Measurements from ENCODE around the gene IDS.
"Not testable (repeated sequence)": the region's sequence is repeated elsewhere in the genome, so short reads cannot be mapped to it uniquely, and the experiment has no call there.

IDS gene

DNA sequence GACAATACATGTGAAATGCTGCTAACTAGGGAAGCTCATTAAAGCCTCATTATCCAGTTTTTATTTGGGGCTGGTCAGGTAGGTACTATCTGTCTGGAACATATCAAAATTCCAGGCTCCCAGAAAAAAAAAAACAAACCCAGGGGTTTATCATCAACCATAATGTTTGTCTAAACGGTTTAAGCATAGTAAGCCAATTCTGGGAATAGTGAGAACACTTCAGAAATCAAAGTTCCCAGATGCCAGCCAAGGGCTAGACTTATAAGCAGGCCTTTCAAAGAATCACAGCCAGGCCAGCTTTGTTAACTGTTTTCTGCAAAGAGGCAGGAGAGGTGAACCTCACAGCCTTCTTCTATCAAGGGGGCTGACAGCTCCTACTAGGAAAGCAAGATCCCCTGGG is 8.1 kb downstream of the IDS start:
- DNase-seq, result no peak

- no peak for DNase-seq
Observed at GRCh38 chrX:149495573-149496071, 9.5 kb downstream of the IDS start.

DNA sequence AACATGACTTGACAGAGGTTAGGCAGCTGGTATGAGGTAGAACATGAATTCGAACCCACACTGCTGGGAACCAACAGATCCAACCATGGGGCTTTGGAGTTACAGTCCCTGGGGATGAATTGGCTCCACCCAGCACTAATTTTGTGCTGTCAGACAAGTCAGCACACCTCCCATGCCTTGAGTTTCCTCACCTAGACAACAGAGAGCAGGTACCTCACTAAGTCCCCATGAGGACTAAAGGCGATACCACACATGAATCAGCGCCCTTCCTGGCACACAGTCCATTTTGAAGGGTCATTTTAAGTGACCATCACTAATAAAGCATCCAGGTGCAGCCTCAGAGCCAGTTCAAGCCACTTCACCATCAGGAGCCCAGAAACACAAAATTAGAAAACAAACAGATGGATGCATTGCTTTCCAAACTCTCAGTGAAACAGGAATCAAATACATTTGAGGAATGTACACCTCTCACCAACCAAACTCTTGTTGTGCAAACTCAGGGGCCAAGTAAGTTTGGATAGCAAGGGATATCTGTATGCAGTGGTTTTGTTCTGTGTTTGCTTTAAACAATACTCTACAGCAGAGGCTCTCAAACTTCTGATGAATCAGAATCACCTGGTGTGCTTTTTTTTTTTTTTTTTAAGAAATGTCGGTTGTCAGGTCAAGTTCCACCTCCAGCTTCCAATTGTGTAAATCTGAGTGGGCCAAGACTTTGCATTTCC is 10.1 kb downstream of the IDS start:
- DNase-seq, result no peak

- no peak for DNase-seq
Observed at GRCh38 chrX:149493567-149494562, 11.2 kb downstream of the IDS start.

- DNase-seq, result peak; percentile 25
Observed at GRCh38 chrX:149491812-149492211, 13.3 kb downstream of the IDS start.

GRCh38 chrX:149490100-149490499 is 15.0 kb downstream of the IDS start:
- no peak for DNase-seq

GRCh38 chrX:149488411-149489052 is 16.6 kb downstream of the IDS start:
- DNase-seq, result not testable (repeated sequence)

GRCh38 chrX:149488008-149488407 is 17.1 kb downstream of the IDS start:
- DNase-seq, result not testable (repeated sequence)

GRCh38 chrX:149487292-149487691 is 17.8 kb downstream of the IDS start:
- DNase-seq, result no peak

DNA sequence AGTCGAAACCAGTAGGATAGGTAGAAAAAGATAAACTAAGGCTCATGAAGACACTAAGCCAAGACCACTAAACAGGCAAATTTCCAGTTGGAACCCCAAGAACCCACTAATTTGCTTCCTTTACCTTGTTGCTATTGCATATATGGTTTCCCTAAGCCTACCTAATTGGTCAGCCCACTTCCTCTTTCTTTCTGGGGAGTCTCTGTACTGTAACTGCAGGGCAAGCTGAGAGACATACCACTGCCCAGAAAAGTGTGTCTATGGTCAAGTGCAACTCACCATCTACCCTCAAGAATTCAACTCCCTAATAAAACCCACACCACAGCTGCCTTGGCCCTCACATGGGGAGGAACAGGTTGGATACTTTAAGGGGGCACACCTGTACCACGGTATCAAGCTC is 28.6 kb downstream of the IDS start:
- DNase-seq, result no peak

GRCh38 chrX:149473966-149474365 is 31.1 kb downstream of the IDS start:
- no peak for DNase-seq

- no peak for DNase-seq
Observed at GRCh38 chrX:149473092-149473491, 32.0 kb downstream of the IDS start.

DNA sequence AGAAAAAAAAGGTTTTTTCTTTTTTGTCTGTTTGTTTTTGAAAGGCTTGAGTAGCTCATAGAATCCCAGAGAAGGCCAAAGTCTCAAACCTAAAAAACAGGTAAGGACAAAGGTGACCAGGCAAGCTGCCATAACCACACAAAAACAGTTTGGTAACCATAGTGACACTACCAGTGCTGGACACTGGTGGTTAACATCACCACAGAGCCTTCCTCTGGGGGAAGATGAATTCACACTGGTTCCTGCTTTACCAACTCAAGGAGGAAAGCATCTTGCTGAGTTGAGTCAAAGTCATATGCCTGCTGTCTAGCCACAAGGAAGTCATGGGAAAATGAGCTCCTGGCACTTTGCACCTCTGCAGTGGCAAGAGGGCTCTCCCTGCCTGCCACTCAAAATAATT is 32.5 kb downstream of the IDS start:
- DNase-seq, result no peak

GRCh38 chrX:149471397-149471796 is 33.7 kb downstream of the IDS start:
- DNase-seq, result peak; percentile 29

- DNase-seq, result peak; percentile 82
Observed at GRCh38 chrX:149470955-149471354, 34.2 kb downstream of the IDS start.

DNA sequence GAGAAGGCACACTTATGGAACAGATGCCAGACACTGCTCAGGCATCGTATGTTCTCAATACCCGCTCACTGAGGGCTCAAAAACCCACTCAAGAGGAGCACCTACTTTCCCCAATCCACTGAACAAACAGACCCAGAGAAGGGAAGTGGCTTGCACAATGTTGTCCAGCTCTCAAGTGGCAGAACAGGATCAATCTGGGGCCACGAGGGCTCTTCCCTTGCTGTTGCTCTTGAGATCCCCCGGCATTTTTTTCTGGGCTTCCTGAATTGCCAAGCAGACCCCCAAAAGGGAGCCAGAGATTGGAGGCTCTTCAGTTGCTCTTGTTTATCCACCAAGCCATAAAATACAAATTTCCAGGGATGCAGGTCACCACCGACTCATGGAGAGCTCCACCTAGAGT is 35.7 kb downstream of the IDS start:
- DNase-seq, result no peak

GRCh38 chrX:149467920-149468319 is 37.2 kb downstream of the IDS start:
- DNase-seq, result no peak

GRCh38 chrX:149467461-149467860 is 37.6 kb downstream of the IDS start:
- DNase-seq, result no peak

DNA sequence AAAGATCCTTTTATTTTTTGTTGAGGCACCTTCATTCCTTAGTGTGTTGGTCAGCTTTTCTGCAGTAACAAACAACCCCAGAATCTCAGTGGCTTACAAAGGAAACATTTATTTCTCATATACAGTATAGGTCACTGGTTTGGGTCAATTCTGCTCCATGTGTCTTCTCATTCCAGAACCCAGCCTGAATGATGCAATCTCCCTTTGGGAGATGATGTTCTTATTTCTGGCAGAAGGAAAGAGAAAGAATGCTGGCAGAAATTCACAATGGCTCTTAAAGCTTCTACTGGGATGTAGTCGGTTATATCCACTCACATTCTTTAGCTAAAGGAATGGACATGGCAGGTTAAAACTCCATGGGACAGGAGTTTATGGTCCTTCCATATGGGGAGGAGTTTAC is 42.3 kb downstream of the IDS start:
- DNase-seq, result no peak

DNA sequence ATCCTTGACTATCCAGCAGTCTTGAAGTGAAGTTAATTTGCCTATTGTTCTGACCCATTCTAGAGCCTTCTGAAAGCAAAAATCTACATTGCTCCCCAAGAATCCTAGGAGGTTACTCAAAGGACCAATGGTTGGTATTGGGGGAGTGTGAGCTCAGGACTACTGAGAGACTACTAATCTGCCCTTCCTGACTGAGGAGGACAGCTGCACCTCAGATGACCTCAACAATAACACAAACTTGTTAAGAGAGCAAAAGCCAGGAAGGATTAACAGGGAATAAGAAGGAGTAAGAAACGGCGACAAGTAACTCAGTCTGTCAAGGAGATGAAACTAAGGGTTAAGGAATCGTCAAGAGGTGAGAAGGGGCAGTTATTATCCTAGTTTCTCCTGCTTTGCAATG is 43.4 kb downstream of the IDS start:
- no peak for DNase-seq

DNA sequence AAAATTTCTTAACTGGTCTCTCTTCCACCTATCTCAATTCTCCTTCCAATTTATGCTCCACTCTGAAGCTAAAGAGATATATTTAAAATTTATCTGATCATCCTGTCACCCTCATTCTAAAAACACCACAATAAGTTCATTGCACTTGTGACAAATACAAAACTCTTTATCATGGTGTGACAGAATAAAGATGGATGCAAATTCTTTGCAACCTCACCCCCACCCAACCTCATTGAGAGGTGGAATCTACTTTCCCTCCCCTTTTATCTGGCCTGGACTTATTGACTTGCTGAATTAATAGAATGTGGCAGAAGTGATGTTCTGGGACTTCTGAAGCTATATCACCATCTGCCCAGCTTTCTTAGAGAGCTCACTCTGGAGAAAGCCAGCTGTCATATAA is 46.5 kb downstream of the IDS start:
- DNase-seq, result no peak

GRCh38 chrX:149456476-149457245 is 48.4 kb downstream of the IDS start:
- peak; percentile 10 for DNase-seq

- no peak for DNase-seq
Observed at GRCh38 chrX:149455934-149456333, 49.2 kb downstream of the IDS start.

Data from NCI-H69 (cell line).